ENCODE measurements around the gene CDC42EP1.

The CDC42EP1 gene

GRCh38 chr22:37561212-37562048 is 1.1 kb downstream of the CDC42EP1 start:
- no peak for FAIRE-seq

GRCh38 chr22:37562049-37562875 is 2.0 kb downstream of the CDC42EP1 start:
- no peak for FAIRE-seq

- no peak for FAIRE-seq
These were observed 3.1 kb downstream of the CDC42EP1 start for GRCh38 chr22:37563153-37564081.

DNA sequence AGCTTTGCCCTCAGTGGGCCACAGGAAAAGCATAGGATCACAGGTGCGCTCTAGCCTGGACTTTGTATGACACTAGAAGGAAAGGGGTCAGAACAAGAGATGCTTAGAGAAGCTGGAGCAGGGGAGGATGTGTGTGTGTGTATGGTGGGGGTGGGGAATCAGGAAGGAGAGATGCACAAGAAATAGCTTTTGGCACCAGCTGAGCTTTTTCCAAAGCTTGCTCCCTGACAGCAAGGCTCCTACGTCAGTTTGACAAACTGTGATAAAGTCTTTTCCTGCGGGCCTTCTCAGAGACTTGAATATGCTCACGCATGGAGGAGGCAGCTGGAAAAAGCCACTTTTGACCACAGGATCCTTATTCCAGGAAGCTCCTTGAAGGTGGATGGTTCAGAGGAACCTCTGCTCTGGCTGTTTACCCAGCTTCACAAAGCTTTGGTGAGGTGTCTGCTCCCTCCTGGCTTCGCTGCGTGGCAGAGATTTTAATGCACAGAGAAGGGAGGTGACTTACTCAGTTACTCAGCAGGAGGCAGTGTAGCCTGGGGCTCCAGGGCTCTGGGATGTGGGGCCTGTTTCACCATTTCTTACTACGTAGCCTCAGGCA is 3.9 kb downstream of the CDC42EP1 start:
- FAIRE-seq: no peak

GRCh38 chr22:37565830-37566229 is 5.5 kb downstream of the CDC42EP1 start:
- no peak for FAIRE-seq

GRCh38 chr22:37566329-37566837 is 6.1 kb downstream of the CDC42EP1 start:
- no peak for FAIRE-seq

- FAIRE-seq: no peak
These were observed 6.9 kb downstream of the CDC42EP1 start for GRCh38 chr22:37566903-37567798.

DNA sequence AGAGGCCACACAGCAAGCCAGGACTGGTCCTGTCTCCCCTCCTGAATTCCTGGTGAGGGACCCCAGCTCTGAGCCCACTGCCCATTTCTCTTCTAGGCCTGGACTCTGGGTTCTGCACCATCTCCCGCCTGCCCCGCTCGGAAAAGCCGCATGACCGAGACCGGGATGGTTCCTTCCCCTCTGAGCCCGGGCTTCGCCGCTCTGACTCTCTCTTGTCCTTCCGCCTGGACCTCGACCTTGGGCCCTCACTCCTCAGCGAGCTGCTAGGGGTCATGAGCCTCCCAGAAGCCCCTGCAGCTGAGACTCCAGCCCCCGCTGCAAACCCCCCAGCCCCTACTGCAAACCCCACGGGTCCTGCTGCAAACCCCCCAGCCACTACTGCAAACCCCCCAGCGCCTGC is 7.7 kb downstream of the CDC42EP1 start:
- no peak for FAIRE-seq

- no peak for FAIRE-seq
These were observed 8.2 kb downstream of the CDC42EP1 start for GRCh38 chr22:37568448-37569008.

GRCh38 chr22:37569009-37569920 is 9.0 kb downstream of the CDC42EP1 start:
- FAIRE-seq: no peak

DNA sequence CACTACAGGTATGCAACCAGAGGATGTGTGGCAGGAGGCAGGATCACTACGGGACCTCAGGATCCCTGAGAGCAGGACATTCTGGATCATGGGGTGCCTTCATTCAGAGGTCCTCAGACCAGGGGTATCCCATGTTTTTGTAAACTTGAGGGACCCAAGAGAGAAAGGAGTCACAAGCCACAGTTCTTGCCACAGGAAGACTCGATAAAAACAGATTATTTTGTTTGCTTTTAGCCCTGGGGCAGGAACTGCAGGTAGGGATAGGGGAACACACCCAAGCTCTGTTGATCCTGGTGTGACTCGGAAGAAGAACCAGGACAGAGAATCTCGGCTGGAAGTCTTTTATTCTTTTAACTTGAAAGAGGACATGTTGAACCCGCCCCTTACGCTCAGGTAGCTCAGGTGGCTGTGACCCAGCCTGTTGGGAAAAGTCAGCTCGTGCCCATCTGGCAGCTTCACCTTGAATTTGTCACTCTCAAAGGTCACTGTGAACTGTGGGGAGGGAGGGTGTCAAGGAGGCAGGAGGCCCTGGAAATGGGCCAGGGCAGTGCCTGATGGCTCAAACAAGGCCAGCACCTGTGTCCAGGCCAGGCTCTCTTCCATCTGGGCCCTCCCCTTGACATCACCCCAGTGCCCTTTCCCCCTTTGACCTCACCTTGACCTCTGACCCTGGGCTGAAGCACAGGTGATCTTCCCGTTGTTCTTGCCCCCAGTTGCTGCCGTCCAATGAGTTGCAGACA is 9.8 kb downstream of the CDC42EP1 start:
- no peak for FAIRE-seq

DNA sequence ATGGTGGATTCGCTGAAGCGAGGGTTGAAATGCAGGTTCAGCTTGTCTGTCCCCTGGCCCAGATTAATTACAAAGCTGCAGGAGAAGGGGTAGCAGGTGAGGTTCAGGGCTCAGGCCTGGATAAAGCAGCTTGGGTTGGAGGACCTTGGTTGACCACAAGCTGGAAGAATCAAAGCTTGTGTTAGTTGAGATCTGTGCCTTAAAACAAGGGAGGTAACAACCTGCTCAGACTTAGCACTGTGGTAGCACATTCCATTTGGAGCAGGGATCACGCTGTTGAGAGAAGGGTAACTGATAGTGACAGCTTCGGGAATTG is 10.3 kb downstream of the CDC42EP1 start:
- FAIRE-seq: no peak

DNA sequence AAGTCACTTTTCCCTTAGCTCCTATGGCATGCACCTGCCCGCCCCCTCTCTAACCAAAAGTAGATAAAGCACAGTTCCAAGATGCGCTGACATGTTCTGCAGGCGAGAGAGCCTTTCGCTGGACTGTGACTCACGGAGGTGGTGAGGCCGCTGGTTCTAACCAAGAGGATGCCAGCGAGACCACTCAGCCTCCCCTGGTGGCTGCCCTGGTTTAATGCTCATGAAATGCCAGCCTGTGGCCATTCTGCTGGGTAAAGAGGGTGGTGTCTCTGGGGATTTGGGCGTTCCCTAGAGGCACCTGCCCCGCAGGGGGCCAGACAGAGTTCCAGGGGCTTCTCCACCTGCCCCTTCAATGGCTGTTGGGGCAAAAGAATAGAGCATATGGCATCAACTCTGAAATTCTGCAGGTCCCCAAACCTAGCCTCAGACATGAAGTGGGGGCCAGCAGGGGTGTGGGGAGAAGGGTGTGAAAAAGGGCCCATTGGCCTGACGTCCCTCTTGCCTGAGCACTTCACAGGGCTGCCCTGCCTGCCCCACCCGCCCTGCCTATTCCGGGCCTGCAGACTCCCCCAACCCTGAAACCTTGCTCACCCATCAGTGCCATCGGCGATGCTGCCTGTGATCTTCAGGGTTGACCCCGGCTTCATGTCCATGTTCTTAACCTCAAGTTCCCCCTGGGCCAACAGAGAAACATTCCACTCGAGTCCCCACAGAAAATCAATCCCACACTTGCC is 11.1 kb downstream of the CDC42EP1 start:
- FAIRE-seq: no peak

DNA sequence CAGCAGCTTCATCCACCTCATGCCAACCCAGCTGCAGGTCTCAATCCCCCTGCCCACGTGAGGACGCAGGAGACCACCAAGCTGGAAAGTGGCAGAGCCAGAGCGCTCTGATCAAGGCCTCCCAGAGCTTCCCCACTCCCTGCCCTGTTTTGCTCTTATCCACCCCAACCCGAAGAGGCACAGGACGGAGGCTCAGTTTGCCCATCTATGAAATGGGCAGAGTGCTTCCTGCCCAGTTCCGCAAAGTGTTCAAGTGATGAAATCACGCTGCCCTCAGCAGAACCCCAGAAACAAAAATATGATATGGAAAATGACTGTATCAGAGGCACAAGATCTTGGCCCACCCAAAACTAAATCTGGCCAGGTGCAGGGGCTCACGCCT is 11.7 kb downstream of the CDC42EP1 start:
- no peak for FAIRE-seq

GRCh38 chr22:37575490-37576003 is 15.3 kb downstream of the CDC42EP1 start:
- no peak for FAIRE-seq

DNA sequence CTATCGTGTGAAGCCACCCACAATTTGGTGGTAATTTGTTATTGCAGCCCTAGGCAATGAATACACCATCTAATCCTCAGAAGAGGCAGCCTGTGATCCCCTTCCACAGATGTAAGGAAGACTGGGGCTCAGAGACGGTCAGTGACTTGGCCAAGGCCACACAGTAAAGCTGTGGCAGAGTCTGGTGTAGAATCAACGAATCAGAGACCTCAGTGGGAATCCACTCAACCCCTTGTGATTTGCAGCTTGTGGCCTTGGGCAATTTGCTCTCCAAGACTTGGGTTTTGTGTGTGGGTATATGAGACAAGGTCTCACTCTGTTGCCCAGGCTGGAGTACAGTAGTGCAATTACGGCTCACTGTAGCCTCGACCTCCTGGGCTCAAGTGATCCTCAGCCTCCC is 17.7 kb downstream of the CDC42EP1 start:
- no peak for FAIRE-seq

DNA sequence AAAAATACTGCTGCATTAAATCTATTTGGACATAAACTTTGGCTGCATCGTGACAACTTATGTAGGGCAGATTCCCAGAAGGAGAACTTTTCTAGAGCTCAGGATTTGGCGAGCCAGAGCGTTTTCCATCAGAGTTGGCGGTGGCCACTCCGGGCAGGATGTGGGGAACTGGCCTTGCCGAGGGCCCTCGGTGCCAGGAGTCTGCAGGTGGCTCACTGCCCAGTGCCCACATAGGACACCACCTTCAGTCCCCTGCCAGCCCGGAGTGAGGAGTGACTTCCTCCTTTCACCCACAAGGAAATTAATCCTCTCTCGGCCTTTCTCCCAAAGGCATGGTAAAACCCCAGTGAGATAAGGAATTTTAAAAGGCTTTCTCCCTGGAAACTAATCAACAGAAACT is 21.2 kb downstream of the CDC42EP1 start:
- FAIRE-seq: no peak

DNA sequence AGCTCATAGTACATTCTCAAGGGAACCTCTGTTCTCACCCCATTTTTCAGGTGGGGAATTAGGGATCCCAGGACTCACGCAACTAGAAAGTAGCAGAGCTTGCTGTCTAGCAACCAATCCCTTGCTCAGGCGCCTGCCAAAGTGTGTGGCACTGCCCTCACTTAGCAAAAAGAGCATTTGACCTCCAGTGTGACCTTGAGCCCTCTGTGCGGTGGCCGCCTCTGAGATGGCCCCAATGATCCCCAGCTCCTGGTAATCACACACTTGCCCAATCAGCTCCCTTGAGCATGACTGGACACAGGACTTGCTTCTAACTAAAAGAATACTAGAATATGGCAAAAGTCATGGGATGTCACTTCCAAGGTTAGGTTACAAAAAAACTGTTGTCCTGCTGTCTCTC is 22.2 kb downstream of the CDC42EP1 start:
- FAIRE-seq: no peak

Data from endometrium (tissue), 2 donors.